Cardiac fibroblast (primary cell): ENCODE data around the gene NUP188.

Source experiments
- DNase-seq, 2 donors: peaks; one replicate each; pipeline versions ENCODE4 v3.0.0 to v3.0.0-alpha.2; 2010; ENCODE audit warnings: low read depth in 2 of 2
- H3K4me3 ChIP-seq, 2 donors: replicated peaks in 1 of 2; 1 replicate in 1 of 2; 2 replicates in 1 of 2; pipeline ENCODE4 v1.5.1; 2011; ENCODE audit warnings: low read depth in 2 of 2, low read length in 2 of 2, mild to moderate bottlenecking in 2 of 2, moderate library complexity in 1 of 2
- CTCF ChIP-seq: IDR thresholded peaks from one replicate; pipeline ENCODE4 v1.5.1; 2011; ENCODE audit warnings: low read depth, mild to moderate bottlenecking, low read length, inconsistent platforms

NUP188 gene

GRCh38 chr9:128921881-128922763 lies 25.4 kb upstream of the NUP188 start:
- peak; percentile 53 to 83 for DNase-seq
- peak overlapping the region; percentile 37 to 58 for H3K4me3 ChIP-seq
- no peak for TF ChIP-seq CTCF

GRCh38 chr9:128923493-128923883 lies 24.0 kb upstream of the NUP188 start:
- H3K4me3 ChIP-seq, result no peak overlapping the region
- TF ChIP-seq CTCF, result no peak

DNA sequence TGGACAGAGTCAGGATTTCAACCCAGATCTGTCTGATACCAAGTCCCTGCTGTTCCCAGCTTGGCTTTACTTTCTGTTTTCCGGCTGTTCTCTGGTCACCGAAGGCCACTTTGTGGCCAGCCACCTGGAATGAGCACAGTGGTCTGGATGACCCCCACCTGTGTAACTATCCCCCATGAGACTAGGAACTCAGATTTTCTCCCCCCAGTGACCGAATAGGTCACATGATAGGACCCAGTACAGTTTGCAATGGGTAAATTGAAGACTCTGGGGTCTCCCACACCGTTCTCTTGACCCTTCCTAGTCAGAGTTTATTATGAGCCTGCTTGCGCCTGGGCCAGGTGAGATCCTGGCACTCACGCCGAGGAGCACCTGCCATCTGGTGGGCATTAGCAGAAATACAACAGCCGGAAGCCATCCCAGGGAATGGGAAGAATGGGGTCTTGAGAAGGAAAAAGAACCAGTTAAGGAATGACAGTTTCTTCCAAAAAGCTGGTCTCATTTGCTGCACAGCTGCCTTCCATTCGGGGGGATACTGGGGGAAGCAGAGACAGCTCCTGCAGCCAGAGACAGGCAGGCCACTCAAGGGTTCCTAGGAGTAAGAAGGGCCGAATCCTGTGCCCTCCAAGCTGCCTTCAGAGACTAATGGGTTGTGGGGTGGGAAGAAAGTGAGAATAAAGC lies 19.6 kb upstream of the NUP188 start:
- TF ChIP-seq CTCF, result peak; percentile 86
- peak; percentile 56 to 59 for DNase-seq

More at GRCh38 chr9:128923493-128923883, 24.0 kb upstream of the NUP188 start:
- DNase-seq, result no peak

GRCh38 chr9:128928624-128929023 lies 18.9 kb upstream of the NUP188 start:
- DNase-seq, result no peak
- no peak overlapping the region for H3K4me3 ChIP-seq
- no peak for TF ChIP-seq CTCF

More for the DNA sequence above, 19.6 kb upstream of the NUP188 start:
- H3K4me3 ChIP-seq, result no peak overlapping the region

- no peak for DNase-seq
- no peak overlapping the region for H3K4me3 ChIP-seq
- TF ChIP-seq CTCF, result no peak
Observed at GRCh38 chr9:128929560-128929959, 17.9 kb upstream of the NUP188 start.

DNA sequence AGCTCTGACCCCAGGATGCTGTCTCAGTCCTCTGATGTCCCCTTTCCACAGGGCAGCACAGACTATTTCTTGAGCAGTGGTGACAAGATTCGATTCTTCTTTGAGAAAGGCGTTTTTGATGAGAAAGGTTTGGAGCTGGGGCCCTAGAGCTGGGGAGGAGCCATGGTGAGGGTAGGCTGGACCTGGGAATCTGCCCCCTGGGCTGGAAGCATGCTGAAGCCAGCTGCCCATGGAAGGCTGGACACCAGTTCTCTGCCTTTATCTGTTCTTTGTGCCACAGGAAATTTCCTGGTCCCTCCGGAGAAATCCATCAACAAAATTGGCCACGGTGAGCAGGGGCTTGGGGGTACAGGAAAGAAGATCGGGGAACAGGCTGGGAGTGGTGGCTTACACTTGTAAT lies 13.8 kb upstream of the NUP188 start:
- no peak for TF ChIP-seq CTCF
- no peak for DNase-seq

More for the DNA sequence above, 13.8 kb upstream of the NUP188 start:
- no peak overlapping the region for H3K4me3 ChIP-seq
